Right renal cortex interstitium (tissue), 3 donors: ENCODE data around the gene SORCS1. TPM values are rescaled to one million over a fixed set of nuclear protein-coding genes. Genes with fewer than 3 reads are reported as not detected.
A peak's percentile ranks its signal among the peaks of the same experiment; 100 is the strongest.

Experiments used
- DNase-seq, 3 donors: peaks; one replicate each; pipeline ENCODE4 v3.0.0-alpha.2; 2013; ENCODE audit warnings: low read depth in 3 of 3, low spot score in 2 of 3
- polyA plus RNA-seq, 3 donors: library from polyadenylated mRNA; unstranded; fragments of 120-200 nt; gene quantifications; one replicate each; pipeline ENCODE4 v1.2.1, GENCODE V29; 2013; ENCODE audit not compliant: insufficient read length in 3 of 3

The SORCS1 gene
- polyA plus RNA-seq, 3 donors = 12.0 to 21.6 (median 17.3) TPM

DNA sequence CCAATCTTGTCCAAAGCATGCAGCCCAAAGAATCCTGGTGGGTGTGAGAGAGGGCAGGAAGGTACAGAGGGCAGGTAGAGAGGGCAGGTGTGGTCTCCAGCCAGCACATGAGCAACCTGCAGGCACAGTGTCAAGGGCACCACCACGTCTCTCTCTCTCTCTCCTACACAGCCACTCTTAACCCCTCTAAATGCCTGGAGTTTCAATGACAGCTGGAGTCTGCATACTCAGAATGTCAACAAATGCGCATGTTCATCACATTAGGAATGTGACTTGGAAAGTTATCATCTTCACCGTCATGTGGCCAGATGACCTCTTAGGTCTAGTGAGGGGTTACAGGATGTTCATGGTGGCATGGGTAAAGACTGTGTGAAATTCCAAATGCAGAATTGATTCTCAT lies 456.8 kb downstream of the SORCS1 start:
- no peak for DNase-seq

DNA sequence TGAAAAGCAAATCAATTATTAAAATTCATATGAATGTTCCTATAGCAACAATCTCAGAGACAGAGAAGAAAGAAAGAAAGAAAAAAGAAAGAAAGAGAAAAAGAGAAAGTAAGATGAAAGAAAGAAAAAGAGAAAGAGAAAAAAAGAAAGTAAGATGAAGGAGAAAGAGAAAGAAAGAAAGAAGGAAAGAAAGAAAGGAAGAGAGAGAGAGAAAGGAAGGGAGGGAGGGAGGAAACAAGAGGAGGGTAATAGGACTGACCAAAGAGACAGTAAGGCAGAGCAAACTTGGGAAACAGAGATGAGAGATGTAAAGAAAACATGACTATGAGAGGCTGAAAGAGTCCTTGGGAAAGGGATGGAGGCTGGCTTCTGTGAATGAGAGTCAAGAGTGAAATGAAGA lies 458.4 kb downstream of the SORCS1 start:
- DNase-seq = no peak

DNA sequence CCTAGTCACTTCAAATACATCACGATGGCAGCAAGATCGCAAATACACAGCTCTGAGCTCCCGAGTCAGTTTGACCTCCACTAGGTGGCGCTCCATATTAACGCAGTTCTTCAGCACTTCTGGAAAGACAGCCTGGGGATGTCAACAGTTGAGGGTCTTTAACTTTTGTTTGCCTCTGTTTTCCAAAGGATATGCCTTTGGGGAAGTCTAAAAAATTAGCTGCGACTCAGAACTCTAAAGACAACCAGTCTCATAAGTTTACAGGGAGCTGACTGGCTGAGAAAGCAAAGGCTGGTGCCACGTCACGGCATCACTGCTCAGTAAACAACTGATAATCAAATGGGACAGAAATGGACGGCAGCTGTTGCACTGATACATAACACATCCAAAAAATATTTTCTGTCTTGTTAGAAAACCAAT lies 458.8 kb downstream of the SORCS1 start:
- peak; percentile 77 to 83 (median 83) for DNase-seq

DNA sequence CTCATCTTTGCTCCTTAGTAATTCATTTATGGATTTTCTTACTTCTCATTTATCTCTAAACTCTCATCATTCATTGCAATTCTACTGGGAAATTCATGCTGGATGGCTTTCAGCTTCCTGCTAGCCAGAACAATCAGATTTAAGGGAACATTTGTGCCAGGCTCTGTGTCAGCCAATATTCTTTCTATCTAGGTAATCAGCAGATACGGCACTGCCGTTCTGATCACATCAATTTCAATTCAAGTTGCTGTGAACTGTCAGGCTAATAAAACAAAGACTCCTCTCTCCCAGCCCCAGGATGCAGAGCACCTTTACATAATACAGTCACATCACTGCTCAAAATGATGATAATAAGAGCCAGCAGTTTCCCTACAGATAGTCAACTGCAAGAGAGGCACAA lies 468.3 kb downstream of the SORCS1 start:
- no peak for DNase-seq

- no peak for DNase-seq
Measured at GRCh38 chr10:106694696-106695095, 469.8 kb downstream of the SORCS1 start.

- DNase-seq = no peak
Measured at GRCh38 chr10:106682175-106682574, 482.3 kb downstream of the SORCS1 start.

DNA sequence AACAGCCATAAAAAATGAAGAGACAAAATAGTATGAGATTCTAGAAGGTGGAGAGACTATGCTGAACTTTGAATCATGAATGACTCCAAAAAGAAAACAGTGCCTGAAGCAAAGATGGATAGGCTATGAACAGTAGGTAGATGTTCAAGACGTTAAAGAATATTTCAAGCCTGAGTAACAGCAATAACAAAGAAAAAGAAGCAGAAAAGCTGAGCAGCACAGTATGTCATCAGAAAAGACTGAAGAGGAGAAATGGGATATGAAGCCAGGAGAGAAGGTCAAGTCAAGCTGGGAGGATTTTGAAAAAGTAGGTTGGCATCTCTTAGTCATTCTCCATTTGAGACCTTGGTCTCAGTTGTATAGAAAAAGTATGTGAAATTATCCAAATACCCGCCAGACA lies 484.4 kb downstream of the SORCS1 start:
- no peak for DNase-seq

- no peak for DNase-seq
Measured at GRCh38 chr10:106679314-106679713, 485.2 kb downstream of the SORCS1 start.

GRCh38 chr10:106672517-106673175 lies 491.9 kb downstream of the SORCS1 start:
- no peak for DNase-seq

DNA sequence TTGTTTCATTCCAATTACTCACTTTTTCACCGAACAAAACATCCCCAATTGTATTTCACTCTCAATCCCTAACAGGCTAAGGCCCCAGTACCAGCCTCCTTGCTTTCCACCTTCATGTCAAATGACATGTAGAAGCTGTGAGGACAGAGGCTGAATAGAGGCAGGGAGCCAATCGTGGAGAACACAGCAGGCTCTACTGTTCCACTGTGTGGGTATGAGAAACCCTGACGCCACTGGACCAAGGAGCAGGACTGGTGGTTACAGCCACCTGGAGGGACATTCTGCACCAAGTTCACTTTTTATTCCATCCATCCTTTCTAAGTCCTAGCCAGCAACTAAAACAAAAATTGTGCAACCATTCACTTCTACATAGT lies 502.8 kb downstream of the SORCS1 start:
- no peak for DNase-seq

- no peak for DNase-seq
Measured at GRCh38 chr10:106661133-106661766, 503.3 kb downstream of the SORCS1 start.

DNA sequence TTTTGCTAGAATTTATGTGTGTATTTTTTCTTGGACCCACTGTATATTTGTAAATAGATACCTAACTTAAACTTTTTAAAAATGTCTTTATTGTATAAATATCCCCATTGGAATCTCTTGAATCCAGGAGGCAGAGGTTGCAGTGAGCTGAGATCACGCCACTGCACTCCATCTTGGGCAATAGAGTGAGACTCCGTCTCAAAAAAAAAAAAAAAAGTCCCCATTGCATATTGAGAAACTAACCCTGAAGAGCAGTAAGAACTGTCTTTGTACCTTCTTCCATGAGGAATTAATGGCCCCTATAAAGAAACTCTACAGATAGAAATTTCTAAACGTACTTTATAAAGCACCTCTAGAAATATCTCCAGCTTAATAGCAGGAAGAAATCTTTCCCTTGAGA lies 504.0 kb downstream of the SORCS1 start:
- DNase-seq = no peak

- no peak for DNase-seq
Measured at GRCh38 chr10:106655636-106656035, 508.9 kb downstream of the SORCS1 start.

GRCh38 chr10:106655165-106655564 lies 509.3 kb downstream of the SORCS1 start:
- DNase-seq = no peak

DNA sequence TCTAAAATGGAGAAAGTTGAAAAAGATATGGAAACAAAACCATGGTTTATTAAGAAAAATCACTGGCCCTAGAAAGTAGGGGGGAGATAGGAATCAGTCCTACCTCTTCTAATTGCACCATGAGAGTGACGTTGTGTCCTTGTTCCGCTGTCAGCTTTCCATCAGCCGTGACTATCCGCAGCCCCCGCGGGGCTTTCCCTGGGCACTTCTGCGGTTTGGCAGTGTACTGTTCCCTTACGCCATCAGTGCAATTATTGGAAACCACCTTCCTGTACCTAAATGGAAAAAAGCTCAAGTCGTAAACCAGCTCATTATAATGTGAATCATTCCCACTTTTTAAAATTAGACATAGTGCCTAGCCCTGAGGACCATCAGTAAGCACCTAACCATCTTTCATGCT lies 512.2 kb downstream of the SORCS1 start:
- DNase-seq = no peak

GRCh38 chr10:106648534-106649481 lies 515.7 kb downstream of the SORCS1 start:
- DNase-seq = no peak

- no peak for DNase-seq
Measured at GRCh38 chr10:106643473-106643872, 521.0 kb downstream of the SORCS1 start.

DNA sequence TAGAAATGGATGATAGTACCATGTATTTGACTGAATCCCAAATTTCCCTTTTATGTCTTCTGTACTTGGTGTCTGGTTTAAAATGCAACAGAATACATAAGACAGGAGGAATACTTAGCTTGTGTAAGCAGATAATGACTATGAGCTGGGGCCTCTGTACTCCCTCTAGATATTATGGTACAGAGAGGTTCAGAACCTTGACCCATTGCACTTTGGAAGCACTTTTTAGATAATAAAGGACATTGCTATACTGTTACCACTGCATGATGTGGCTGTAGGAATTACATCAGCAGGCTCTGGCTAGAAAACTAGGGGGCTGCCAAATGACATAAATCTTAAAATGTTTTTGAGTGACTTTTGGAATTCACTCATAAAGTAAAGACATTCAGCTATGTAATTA lies 526.6 kb downstream of the SORCS1 start:
- DNase-seq = no peak

DNA sequence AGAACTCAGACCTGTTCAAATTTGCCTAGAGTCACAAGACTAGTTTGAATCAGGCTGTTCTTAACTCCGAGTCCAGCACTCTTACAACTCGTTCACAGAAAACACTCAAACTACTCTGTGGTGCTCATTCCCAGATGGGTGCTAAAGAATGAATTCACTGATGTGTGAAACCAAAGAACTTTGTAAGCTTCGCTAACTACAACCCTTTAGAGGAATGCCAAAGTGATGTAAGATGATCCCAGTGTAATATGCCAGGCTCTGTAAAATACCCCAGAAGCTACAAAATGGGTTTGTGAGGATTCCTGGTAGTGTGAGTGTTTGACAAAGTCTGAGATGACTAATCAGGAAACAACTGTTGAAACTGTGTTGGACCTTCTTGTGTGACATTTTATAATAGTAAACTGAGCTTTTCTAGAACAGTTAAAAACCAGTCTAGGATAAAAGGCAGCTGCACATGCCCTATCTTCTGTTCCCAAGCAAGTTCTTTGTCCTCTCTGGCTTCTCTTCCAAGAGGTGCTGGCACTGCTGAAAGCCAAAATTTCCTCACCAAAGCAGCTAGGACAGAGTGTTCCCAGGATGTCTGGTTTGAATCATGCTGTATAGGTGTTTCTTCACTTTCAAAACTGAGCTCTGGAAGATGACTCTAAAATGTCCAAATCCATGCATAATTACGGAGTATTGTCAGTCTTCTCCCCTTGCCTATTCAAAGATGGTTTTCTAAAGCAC lies 527.6 kb downstream of the SORCS1 start:
- DNase-seq = no peak

- DNase-seq = no peak
Measured at GRCh38 chr10:106635947-106636346, 528.6 kb downstream of the SORCS1 start.
